Hepatocyte (in vitro differentiated cells): ENCODE data around the gene LGI4.

ENCODE experiments used
- EZH2 ChIP-seq: fragments of 200-600 bp; sonication (generic); IDR thresholded peaks from 2 replicates; pipeline ENCODE4 v1.6.1; 2016; ENCODE audit warnings: antibody characterized with exemption, mild to moderate bottlenecking, borderline replicate concordance
- EZH2phosphoT487 ChIP-seq: fragments of 200-600 bp; sonication (generic); IDR thresholded peaks from one replicate; pipeline ENCODE4 v1.6.1; 2018; ENCODE audit warnings: antibody characterized with exemption, mild to moderate bottlenecking, low read depth, moderate library complexity; ENCODE audit not compliant: unreplicated experiment, severe bottlenecking
- TF ChIP-seq, protein P1 (sequence below): fragments of 200-600 bp; sonication (generic); IDR thresholded peaks from 2 replicates; pipeline ENCODE4 v1.5.1; 2016; ENCODE audit warnings: antibody characterized with exemption, mild to moderate bottlenecking; ENCODE audit not compliant: poor library complexity

DNA sequence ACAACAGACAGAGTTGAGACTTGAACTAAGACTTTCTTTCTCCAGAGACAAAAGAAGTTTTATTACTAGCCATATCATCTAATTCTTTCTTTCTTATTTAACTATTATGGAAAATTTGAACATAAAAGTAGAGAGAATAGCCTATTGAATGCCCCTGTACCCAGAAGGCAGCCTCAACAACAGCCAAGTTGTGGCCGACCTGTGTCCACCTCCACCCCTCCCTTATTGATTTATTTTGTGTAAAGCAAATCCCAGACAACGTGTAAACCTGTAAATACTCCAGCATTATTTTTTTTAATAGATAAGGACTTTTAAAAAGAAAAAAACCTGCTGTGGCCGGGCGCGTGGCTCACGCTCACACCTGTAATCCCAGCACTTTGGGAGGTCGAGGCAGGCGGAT, 45.3 kb downstream of the LGI4 start:
- TF ChIP-seq, protein P1, sequence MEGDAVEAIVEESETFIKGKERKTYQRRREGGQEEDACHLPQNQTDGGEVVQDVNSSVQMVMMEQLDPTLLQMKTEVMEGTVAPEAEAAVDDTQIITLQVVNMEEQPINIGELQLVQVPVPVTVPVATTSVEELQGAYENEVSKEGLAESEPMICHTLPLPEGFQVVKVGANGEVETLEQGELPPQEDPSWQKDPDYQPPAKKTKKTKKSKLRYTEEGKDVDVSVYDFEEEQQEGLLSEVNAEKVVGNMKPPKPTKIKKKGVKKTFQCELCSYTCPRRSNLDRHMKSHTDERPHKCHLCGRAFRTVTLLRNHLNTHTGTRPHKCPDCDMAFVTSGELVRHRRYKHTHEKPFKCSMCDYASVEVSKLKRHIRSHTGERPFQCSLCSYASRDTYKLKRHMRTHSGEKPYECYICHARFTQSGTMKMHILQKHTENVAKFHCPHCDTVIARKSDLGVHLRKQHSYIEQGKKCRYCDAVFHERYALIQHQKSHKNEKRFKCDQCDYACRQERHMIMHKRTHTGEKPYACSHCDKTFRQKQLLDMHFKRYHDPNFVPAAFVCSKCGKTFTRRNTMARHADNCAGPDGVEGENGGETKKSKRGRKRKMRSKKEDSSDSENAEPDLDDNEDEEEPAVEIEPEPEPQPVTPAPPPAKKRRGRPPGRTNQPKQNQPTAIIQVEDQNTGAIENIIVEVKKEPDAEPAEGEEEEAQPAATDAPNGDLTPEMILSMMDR: no peak
- no peak for TF ChIP-seq EZH2
- TF ChIP-seq EZH2phosphoT487: no peak
